Stimulated activated CD4-positive, alpha-beta T cell treated with anti-CD3 and anti-CD28 coated beads, Interleukin-12 subunit alpha, Interleukin-12 subunit beta, amount 100 ng/mL, for 24 hours (primary cell): ENCODE data around the gene PTPRN2.

Experiments used
- DNase-seq, 2 experiments: peaks; one replicate each; pipeline ENCODE4 v3.0.0-alpha.2; 2020; ENCODE audit warnings: low read depth in 2 of 2

PTPRN2 gene

DNA sequence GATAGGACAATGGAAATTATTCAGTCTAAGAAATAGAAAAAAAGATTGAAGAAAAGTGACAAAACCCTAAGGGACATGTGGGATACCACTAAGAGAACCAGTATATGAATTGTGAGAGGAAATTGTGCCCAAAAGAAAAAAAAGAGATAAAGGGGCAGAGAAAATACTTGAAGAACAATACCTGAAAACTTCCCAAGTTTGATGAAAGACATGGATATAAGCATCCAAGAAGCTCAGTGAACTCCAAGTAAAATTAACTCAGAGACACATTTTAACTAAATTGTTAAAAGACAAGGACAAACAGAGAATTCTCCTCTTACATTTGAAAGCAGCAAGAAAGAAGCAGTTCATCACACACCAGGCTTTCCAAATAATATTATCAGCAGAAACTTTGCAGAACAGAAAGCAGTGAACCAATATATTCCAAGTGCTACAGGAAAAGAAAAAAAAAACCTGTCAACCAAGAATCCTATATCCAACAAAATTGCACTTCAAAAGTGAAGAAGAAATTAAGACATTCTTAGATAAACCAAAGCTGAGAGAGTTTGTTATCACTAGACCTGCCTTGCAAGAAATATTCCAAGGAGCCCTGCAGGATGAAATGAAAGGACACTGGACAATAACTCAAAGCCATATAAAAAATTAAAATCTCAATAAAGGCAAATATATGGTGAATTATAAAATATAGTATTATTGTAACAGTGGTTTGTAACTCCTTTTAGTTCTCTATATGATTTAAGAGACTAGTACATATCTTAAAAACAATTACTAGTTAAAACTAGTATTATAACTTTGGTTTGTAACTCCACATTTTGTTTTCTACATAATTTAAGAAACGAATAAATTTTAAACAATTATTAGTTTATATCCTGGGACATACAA, 470.0 kb downstream of the PTPRN2 start:
- no peak for DNase-seq

DNA sequence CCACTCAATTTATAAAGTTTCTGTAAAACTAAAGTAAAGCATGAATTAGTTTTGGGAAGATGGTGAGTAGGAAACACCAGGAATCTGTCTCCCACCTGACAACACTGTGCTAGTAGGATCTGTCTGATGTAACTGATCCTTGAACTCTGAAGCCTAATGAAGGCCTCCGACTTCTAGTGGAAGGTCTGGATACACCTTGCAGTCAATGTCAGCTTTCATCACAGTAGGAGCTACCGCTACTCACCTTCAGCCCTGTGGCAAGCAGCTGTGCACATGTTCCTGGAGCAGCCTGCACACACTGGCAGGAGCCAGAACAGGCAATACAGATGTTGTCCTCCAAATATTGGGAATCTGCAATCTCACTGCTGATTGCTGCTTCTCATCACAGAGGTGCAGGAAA, 471.4 kb downstream of the PTPRN2 start:
- DNase-seq = no peak

DNA sequence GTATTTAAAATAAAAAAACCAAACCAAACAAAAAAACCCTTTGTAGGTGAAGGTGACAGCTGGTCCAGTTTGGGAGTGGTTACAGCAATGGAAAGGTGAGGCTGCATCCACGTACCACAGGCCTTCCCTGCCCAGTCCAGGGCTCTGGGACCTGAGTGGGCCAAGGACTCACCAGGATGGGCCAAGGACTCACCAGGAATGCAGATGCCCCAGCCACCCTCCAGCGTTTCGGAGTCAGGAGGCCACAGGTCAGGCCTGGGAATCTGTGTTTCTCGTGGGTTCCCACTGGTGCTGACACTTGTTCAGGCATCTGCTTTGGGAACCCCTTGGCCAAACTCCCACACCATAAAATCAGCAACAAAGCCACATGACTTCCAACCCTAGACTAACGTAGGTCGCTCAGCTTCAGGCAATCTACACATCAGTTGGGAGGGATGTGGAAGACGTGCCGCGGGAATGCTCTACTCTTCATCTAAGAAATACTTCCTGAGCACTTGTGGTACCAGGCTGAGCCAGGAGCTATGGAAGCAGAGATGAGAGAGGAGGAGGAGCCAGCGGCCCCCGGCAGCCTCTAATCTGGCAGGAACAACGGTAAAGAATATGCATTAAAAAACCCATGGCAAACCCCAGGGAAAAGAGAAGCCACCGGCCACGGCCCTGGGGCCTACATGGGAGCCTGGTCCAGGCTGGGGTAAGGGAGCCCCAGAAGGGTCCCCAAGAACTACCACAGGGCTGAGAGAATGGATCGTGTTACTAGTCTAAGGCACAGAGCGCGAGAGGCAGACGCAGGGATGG, 473.4 kb downstream of the PTPRN2 start:
- DNase-seq = no peak

DNA sequence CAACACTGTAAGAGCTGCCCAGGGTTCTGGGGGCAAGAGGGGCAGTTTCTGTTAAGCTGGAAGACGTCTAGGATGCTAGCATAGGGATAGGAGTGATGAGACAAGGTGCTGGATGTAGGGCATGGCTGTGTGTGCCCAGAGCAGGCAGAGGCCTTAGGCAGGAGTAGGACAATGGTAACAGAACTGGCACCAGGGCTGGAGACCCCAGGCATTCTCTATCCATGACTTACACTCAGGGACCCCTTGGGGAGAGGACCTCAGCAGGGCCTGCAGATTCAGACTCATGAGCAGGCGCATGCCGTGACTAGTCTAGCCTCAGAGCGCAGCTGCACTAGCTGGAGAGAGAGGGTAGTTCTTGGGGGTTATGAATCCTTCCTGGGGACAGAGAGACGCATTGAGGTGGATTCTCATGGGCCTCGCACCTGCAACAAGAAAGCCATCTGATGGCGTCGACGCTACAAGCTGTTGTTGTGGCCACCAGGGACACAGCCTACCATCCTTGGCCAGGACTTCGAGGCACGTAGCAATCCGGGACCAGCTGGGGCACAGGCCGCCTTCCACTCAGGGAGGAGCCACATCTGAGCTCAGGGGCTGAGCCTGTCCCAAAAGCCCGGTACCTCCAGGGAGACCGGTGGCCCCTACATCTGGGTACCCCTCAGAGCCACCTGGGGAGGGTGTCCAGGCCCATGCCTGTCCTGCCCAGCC, 474.1 kb downstream of the PTPRN2 start:
- DNase-seq = no peak

GRCh38 chr7:158112571-158113320, 474.9 kb downstream of the PTPRN2 start:
- DNase-seq = no peak

DNA sequence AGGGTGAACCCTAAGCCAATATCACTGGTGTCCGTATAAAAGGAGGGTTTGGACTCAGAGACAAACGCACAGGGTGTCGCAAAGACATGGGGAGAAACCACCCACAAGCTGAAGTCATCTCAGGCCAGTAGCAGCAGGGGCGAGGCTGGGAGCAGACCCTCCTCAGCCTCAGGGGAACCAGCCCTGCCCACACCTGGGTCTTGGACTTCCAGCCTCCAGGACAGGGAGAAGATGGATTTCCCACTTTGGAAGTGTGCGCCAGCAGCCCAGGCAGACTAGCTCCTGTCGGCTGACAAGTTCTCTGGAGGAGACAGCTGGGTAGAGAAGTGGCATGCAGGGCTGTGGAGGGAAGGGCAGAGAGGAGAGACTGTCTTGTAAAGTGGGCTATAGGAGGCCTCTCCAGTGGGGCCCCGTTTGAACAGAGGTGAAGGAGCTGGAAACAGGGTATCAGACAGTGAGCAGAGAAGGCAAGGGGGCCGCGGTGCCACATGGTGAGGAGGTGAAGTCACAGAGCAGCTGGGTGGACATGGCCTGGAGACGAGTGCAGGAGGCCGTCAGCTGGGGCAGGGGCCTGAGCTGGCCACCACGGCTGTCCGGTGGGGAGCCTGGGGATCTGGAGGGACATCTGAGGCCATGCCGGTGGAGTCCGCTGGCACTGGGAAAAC, 475.6 kb downstream of the PTPRN2 start:
- no peak for DNase-seq

DNA sequence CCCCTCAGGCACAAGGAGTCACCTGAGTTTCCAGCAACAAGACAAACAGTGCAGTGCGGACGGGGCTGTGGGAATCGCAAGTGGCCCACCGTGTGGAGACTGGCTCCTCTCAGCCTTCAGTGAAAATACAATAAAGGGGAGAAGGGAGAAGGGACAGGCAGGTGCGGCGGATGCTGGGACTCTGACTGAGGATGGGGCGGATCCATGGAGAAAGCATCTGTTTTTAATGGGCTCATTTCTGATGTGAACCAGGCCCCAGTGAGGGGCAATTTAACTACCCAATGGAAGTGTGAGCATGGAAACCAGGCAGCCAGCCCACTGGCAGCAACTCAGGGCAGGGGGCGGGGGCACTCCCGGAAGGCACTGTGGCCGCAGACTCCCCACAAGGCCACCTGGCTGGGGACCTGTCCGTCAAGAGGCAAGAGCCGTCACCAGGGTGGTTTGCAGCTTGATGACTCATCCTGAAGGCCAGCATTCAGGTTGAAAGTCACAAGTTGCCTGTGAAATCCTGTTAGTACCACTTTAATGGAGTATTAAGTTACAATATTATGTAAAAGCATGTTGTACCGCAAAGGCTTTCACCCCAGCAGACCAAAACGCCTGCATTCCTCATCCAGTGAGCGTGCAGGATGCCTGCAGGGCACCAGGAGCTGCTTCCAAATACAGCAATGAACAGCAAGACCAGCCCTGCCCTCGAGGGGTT, 476.4 kb downstream of the PTPRN2 start:
- DNase-seq = no peak

DNA sequence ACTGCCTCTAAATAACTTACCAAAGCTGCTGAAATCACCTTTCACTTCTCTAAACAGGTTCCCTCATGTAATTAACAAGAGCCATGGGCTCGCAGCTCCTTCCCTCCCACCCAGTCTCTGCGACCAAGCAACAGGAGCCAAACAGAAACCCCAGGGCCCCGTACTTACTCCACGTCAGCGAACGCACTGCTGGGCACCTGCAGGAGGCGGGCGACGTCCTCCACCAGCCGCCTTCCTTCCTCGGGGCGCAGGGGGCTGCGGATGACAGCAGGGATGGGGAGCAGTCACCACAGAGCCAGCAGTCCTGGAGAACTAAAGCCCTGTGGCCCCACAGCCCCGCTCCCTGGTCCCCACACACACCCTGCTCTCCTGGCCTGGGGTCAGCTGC, 477.0 kb downstream of the PTPRN2 start:
- no peak for DNase-seq

DNA sequence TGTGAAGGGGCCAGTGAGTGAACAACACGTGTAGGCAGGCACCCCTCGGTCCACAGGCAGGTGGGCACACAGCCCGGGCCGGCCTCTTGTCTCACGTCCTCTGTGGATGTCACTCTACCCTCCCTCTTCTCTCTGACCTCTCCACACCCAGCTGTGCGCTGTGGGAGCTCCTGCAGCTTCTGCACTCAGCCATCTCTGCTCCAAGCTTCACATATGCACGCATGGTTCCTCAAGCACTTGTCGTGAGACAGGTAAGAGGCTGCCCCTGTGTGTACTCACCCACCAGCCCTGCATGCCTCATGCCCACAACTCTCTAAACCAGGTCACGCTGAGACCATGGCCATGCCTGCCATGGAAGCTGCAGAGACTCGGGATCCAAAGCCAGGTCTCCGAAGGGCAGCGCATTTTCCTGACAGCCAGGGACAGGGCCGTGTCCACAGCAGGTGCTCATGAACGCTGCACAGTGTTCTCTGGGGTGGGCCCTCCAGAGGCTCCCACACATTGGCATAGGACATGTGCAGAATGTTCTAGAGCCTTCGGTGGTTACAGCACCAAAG, 477.5 kb downstream of the PTPRN2 start:
- no peak for DNase-seq

- DNase-seq = no peak
These were observed 478.1 kb downstream of the PTPRN2 start for GRCh38 chr7:158109364-158110033.

DNA sequence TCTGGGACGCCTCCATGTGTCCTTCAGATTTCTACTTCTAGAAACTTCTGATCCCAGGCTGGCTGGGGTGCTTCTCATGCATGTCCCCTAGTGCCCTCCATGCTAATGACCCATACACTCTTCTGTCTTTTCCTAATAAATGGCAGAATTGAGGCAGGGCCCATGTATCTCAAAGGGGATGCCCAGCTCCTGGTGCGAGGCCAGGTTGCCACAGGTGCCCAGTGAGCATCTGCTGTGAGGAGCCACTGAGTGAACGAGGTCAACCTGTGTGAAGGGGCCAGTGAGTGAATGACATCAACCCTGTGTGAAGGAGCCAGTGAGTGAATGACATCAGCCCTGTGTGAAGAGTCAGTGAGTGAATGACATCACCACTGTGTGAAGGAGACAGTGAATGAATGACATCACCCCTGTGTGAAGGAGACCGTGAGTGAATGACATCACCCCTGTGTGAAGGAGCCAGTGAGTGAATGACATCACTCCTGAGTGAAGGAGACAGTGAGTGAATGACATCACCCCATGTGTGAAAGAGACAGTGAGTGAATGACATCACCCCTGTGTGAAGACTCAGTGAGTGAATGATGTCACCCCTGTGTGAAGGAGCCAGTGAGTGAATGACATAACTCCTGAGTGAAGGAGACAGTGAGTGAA, 478.9 kb downstream of the PTPRN2 start:
- DNase-seq = no peak

DNA sequence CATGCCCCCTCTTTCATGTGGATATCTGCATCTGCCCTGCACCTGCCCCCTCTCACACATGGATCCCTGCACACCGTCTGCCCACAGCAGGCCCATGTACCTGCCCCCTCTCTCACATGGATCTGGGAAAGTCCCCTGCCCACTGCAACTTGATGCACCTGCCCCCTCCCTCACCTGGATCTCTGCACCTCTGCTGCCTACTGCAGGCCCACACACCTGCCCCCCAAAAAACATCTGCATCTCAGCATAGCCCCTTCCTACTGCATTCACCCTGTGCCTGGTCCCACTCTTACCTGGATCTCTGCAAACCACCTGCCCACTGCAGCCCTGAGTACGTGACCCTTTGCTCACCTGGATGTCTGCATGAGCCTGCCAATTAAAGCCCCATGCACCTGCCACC, 479.8 kb downstream of the PTPRN2 start:
- DNase-seq = no peak

DNA sequence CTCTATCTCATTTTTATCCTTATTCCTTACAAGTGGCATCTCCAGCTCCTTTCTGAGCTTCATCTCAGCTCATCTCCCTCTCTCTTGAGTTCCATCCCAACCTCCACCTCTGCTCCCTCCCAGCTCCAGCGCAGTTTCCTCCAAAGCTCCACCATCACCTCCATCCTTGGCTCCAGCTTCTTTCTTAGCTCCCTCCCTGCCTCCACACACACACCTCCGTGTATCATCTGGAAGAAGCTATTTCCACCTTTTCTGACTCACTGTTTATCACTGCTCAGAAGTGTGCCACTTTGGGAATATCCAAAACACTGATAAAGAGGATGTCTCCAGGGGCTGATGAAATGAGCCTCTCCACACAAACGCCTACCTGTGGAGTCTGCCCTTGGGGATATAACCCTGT, 481.4 kb downstream of the PTPRN2 start:
- DNase-seq = no peak

DNA sequence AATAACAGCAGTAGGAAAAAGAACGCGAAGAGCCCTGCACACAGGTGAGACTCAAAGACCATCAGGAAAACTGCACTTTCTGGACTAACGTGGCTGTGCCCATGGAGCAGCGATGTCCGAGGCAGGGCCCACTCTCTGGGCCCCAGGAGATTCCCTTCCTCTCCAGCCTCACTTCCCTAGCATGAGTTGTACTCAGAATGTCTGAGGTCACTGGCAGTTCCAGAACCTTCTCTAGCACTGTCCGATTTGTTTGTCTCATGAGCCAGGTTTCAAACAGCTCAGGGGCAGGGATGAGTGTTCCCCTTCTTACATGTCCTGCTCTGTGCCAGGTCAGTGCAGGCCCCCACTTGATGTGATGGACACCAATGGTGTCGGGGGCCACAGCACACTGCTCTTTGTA, 484.2 kb downstream of the PTPRN2 start:
- DNase-seq = no peak

- DNase-seq = no peak
These were observed 484.7 kb downstream of the PTPRN2 start for GRCh38 chr7:158102897-158103296.

- no peak for DNase-seq
These were observed 485.7 kb downstream of the PTPRN2 start for GRCh38 chr7:158101821-158102450.

DNA sequence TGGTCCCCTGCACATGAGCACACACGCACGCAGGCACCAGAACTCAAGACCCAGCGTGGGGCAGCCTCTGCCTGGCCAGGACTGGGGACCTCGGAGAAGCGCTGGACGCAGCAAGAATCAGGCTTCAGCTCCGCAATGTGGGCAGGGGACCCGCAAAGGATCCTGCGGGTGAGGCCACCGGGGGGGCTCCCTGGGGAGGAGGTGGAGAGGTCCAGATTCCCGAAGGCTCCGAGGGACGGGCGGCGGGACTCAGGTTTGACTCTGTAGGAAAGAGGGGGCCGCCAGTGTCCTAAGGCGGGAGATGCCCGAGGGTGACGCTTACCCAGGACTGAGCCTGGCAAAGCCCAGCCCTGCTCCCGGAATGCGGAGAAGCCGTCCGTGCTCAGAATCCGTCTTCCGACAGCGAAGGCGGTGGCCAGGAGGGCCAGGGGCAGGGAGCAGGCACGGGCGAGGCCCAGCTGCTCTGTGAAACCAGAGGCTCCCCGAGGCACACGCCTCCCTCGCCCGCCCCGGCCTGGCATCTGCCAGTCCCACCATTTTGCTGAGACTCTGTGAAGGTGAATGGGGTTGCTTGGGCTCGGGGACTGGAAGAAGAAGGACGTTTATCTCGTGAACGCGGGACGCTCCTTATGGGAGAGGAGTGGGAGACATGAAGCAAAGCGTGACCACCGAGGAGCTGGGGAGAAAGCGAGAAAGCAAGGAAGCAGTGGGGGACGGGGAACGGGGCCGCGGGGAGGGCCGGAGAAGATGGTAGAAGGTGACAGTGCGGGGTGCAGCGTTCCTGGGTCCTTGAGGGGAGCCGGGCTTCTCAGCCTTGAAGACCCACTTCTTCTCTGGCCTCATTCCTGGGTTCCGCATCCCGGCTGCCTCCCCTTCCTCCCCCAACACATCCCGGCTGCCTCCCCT, 489.2 kb downstream of the PTPRN2 start:
- DNase-seq = no peak
